SH-SY5Y (cell line): ENCODE results near the gene MAP3K5.

Experiments
- GATA2 ChIP-seq: IDR thresholded peaks from 2 replicates; pipeline ENCODE4 v1.6.1; 2011; ENCODE audit warnings: mild to moderate bottlenecking, low read depth, low read length
- GATA3 ChIP-seq: IDR thresholded peaks from 2 replicates; pipeline ENCODE4 v1.6.1; 2011; ENCODE audit warnings: low read depth, mild to moderate bottlenecking, low read length, moderate library complexity

DNA sequence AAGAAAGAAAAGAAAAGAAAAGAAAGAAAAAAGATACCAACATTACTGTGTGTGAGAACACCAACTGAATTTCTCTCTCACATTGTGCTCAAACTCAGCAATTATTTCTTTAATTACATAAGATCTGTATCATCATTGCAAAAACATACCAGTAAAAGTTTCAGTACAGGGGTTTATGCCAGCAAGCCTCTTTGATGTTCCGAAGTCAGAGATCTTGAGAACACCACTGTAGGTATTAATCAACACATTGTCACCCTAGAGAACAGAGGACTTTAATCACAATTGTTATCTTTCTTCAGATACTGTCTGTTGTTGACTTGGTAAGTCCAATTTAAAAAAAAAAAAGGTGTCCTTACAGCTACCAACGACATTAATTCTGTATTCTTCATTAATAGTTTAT lies 181.1 kb downstream of the MAP3K5 start:
- TF ChIP-seq GATA2 (no peak), GATA3 (no peak)
